ENCODE data around the gene RASD2. TPM values are rescaled to one million over a fixed set of nuclear protein-coding genes. Genes with fewer than 3 reads are reported as not detected.
A peak's percentile ranks its signal among the peaks of the same experiment; 100 is the strongest.

The RASD2 gene
- total RNA-seq, 1 experiment from 2014 or later = not detected

DNA sequence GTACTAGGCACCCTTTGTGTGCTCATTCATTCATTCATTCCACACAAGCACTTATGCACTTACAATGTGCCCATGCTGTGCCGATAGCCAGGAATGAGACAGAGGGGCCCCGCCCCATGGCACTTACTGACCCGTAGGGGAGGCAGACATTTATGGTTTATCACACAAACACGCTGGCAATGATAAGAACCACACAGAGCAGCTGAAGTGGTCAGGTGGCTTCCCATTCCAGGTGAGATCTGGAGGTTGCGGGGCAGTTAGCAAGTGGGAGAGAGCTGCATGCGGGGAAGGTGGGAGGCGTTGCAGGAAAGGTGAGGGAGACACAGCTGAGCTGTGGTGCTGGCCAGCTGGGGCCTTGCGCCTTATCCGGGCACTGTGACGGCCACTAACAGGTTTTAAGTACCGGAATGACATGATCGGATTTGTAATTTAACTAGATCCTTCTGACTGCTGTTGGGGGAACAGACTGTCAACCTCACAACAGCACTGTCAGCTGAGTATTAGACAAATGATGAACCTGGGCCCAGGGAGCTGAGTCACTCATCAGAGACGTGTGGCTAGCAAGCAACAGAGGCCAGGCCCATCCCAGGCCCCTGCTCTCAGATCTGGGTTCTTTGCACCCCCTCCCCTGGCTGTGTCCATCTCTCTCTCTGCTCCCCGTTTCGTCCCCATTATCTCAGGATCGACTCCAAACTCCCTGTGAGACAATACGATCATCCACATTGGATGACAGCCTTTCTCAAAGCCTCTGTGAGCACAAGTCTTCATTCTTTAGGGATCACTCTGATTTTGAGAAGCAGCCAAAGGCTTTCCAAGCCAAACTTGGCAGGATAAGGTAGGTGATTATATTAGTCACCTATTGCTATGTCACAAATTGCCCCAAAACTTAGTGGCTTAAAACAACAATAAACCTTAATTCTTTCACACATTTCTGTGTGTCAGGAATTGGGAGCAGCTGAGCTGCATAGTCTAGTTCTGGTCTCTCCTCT lies 28.4 kb downstream of the RASD2 start:
- BruUV-seq (replicated peaks) = no TSS peak
- Mint-ChIP-seq H3K4me3 (ENCODE audit: unreplicated experiment) (no peak overlapping the region), H3K36me3 (ENCODE audit: insufficient read depth, unreplicated experiment) (no peaks in the 10 kb centered on the region), H3K9me3 (ENCODE audit: unreplicated experiment) (no peaks in the 10 kb centered on the region), H3K27me3 (ENCODE audit: insufficient read depth, unreplicated experiment) (no peaks in the 10 kb centered on the region), H3K27ac (ENCODE audit: low read depth, unreplicated experiment) (peak overlapping the region; percentile 76), H3K4me1 (ENCODE audit: insufficient read depth, unreplicated experiment) (peaks cover 26% of the 10 kb centered on the region)
- TF ChIP-seq, protein P1, sequence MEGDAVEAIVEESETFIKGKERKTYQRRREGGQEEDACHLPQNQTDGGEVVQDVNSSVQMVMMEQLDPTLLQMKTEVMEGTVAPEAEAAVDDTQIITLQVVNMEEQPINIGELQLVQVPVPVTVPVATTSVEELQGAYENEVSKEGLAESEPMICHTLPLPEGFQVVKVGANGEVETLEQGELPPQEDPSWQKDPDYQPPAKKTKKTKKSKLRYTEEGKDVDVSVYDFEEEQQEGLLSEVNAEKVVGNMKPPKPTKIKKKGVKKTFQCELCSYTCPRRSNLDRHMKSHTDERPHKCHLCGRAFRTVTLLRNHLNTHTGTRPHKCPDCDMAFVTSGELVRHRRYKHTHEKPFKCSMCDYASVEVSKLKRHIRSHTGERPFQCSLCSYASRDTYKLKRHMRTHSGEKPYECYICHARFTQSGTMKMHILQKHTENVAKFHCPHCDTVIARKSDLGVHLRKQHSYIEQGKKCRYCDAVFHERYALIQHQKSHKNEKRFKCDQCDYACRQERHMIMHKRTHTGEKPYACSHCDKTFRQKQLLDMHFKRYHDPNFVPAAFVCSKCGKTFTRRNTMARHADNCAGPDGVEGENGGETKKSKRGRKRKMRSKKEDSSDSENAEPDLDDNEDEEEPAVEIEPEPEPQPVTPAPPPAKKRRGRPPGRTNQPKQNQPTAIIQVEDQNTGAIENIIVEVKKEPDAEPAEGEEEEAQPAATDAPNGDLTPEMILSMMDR (IDR thresholded peaks at IDR 0.05; ENCODE audit: unreplicated experiment) = no peak
- peak; percentile 61 for DNase-seq (ENCODE audit: unreplicated experiment)
- intact Hi-C loops (cut with micrococcal nuclease) = no loop called here
- CTCF ChIA-PET = interaction anchor here (0.7 to 1.6 kb wide), 5 partner anchors 9 to 218 kb away, joined by 3 to 10 read pairs (median 5); no protein-coding TSS in a partner anchor
- POLR2A ChIA-PET = interaction anchor here (0.6 to 1.4 kb wide), 4 partner anchors 9 to 166 kb away, joined by 3 to 5 read pairs (median 4); no protein-coding TSS in a partner anchor

DNA sequence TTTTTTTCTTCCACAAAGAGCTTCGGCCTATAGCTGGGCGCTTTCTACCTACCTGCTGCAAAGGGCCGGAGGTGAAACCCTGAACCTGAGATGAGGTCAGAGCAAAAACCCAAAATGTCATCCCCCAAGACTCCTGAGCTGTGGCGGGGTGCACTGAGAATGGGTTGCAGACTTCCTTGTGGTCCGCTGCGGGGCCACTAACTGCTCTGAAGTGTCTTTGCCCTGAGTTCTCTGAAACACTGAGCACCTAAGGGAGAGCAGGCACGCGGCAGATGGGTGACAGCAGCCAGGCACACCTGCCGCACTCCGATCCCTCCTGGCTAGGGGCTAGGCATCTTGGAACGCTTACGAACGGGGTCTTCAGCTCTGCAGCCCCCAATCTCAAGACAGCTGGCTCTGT lies 29.3 kb downstream of the RASD2 start:
- Mint-ChIP-seq H3K27ac (ENCODE audit: low read depth, unreplicated experiment) (no peak overlapping the region), H3K36me3 (ENCODE audit: insufficient read depth, unreplicated experiment) (no peaks in the 10 kb centered on the region), H3K4me3 (ENCODE audit: unreplicated experiment) (no peak overlapping the region), H3K9me3 (ENCODE audit: unreplicated experiment) (no peaks in the 10 kb centered on the region), H3K4me1 (ENCODE audit: insufficient read depth, unreplicated experiment) (peaks cover 25% of the 10 kb centered on the region), H3K27me3 (ENCODE audit: insufficient read depth, unreplicated experiment) (no peaks in the 10 kb centered on the region)
- DNase-seq (ENCODE audit: unreplicated experiment) = no peak
- ChIA-PET CTCF (interaction anchor here (0.5 to 1.6 kb wide), 7 partner anchors 12 to 219 kb away, joined by 3 to 10 read pairs (median 4); no protein-coding TSS in a partner anchor), POLR2A (interaction anchor here (0.6 to 0.9 kb wide), 2 partner anchors 12 to 167 kb away, joined by 3 read pairs; no protein-coding TSS in a partner anchor)
- BruUV-seq (replicated peaks) = no TSS peak
- TF ChIP-seq, protein P1 (IDR thresholded peaks at IDR 0.05; ENCODE audit: unreplicated experiment) = no peak
- intact Hi-C loops (cut with micrococcal nuclease) = no loop called here

DNA sequence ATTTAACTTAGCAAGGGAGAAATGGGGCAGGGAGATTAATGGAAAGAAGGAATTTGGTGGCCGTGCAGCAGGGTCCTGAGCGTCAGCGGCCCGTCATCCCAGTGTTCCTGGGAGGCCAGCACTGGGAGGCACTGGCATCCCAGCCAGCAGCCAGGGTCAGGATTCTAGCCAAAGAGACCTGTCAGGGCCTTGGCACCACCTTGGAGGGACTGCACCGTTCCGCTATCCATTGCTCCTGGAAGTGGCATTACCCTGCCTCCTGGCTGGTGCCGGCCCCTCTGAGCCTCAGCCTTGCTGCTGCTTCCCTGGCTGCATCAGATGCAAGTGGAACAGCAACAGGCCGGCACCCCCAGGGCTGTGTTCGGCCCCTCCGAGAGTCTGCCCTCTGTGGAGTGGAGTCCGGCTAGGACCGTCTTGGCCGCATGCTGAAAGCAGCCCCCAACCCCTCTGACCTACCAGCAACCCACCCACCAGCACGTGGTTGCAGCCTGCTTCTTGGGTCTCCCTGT lies 30.1 kb downstream of the RASD2 start:
- no TSS peak for BruUV-seq (replicated peaks)
- ChIA-PET POLR2A (no interaction called here), CTCF (interaction anchor here (0.5 to 3.3 kb wide), 7 partner anchors 12 to 220 kb away, joined by 3 to 35 read pairs (median 4); no protein-coding TSS in a partner anchor)
- no peak overlapping the region for H3K4me3 Mint-ChIP-seq (ENCODE audit: unreplicated experiment)
- peaks cover 17% of the 10 kb centered on the region for H3K4me1 Mint-ChIP-seq (ENCODE audit: insufficient read depth, unreplicated experiment)
- DNase-seq (ENCODE audit: unreplicated experiment) = no peak
- no peak overlapping the region for H3K27ac Mint-ChIP-seq (ENCODE audit: low read depth, unreplicated experiment)
- TF ChIP-seq, protein P1 (IDR thresholded peaks at IDR 0.05; ENCODE audit: unreplicated experiment) = no peak
- intact Hi-C loops (cut with micrococcal nuclease) = no loop called here
- H3K9me3 Mint-ChIP-seq (ENCODE audit: unreplicated experiment) = no peaks in the 10 kb centered on the region
- no peaks in the 10 kb centered on the region for H3K36me3 Mint-ChIP-seq (ENCODE audit: insufficient read depth, unreplicated experiment)
- no peaks in the 10 kb centered on the region for H3K27me3 Mint-ChIP-seq (ENCODE audit: insufficient read depth, unreplicated experiment)

DNA sequence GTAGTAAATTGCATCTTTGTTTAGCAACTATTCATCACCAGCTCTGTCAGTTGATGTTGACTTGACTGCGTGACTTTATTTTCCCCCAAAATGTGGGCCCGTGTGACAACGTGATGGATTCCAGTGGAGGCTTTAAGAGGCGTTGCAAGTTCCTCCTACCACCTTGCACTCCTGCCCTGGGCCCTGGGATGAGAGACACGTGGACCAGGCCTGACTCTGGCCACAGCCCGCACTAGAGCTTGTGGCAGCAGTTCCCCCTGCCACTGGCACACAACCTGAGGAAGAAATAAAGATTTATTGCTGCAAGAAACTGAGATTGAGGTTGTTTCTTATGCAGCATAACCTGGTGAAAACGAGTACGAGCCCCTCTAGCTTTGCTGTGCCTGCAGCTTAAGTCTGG lies 31.9 kb downstream of the RASD2 start:
- intact Hi-C loops (cut with micrococcal nuclease) = no loop called here
- H3K36me3 Mint-ChIP-seq (ENCODE audit: insufficient read depth, unreplicated experiment) = no peaks in the 10 kb centered on the region
- H3K4me3 Mint-ChIP-seq (ENCODE audit: unreplicated experiment) = no peak overlapping the region
- ChIA-PET CTCF (interaction anchor here (1.0 to 3.3 kb wide), 5 partner anchors 10 to 235 kb away, joined by 3 to 35 read pairs (median 4); no protein-coding TSS in a partner anchor), POLR2A (no interaction called here)
- H3K9me3 Mint-ChIP-seq (ENCODE audit: unreplicated experiment) = peaks cover 1% of the 10 kb centered on the region
- DNase-seq (ENCODE audit: unreplicated experiment) = no peak
- no peaks in the 10 kb centered on the region for H3K27me3 Mint-ChIP-seq (ENCODE audit: insufficient read depth, unreplicated experiment)
- no TSS peak for BruUV-seq (replicated peaks)
- TF ChIP-seq, protein P1 (IDR thresholded peaks at IDR 0.05; ENCODE audit: unreplicated experiment) = no peak
- H3K4me1 Mint-ChIP-seq (ENCODE audit: insufficient read depth, unreplicated experiment) = peaks cover 16% of the 10 kb centered on the region
- H3K27ac Mint-ChIP-seq (ENCODE audit: low read depth, unreplicated experiment) = no peak overlapping the region
